Stimulated activated effector memory CD8-positive, alpha-beta T cell treated with anti-CD3 and anti-CD28 coated beads, Interleukin-12 subunit alpha, Interleukin-12 subunit beta, amount 100 ng/mL, for 72 hours (primary cell): Measurements from ENCODE around the gene CPLX3.

Experiments
- ATAC-seq: fragments of 150-1000 bp; cut with Tn5 transposase; 2 replicates; pipeline ENCODE4 v1.10.0; 2021
- DNase-seq, 2 donors: peaks; one replicate each; pipeline ENCODE4 v3.0.0; 2021 to 2022; ENCODE audit warnings: low spot score in 2 of 2
- H3K27ac Mint-ChIP-seq: one replicate; pipeline ENCODE4 v1.8.0; 2022; ENCODE audit warnings: mild to moderate bottlenecking, mixed read lengths
- H3K36me3 Mint-ChIP-seq: one replicate; pipeline ENCODE4 v1.8.0; 2022; ENCODE audit warnings: mild to moderate bottlenecking, mixed read lengths
- H3K4me1 Mint-ChIP-seq: one replicate; pipeline ENCODE4 v1.8.0; 2022; ENCODE audit warnings: mixed read lengths
- H3K4me3 Mint-ChIP-seq: one replicate; pipeline ENCODE4 v1.8.0; 2022; ENCODE audit warnings: mild to moderate bottlenecking, mixed read lengths
- H3K9me3 Mint-ChIP-seq: one replicate; pipeline ENCODE4 v1.8.0; 2022; ENCODE audit warnings: mixed read lengths

Gene CPLX3

GRCh38 chr15:74808840-74809229 is 17.6 kb upstream of the CPLX3 start:
- no peaks in the 10 kb centered on the region for H3K9me3 Mint-ChIP-seq
- H3K4me3 Mint-ChIP-seq, result no peak overlapping the region
- DNase-seq, result no peak
- peaks cover 30% of the 10 kb centered on the region for H3K4me1 Mint-ChIP-seq
- ATAC-seq, result no peak
- peaks cover 59% of the 10 kb centered on the region for H3K36me3 Mint-ChIP-seq
- H3K27ac Mint-ChIP-seq, result peak overlapping the region; percentile 72

- DNase-seq (no peak), ATAC-seq (peak; percentile 24)
- Mint-ChIP-seq H3K4me3 (no peak overlapping the region), H3K27ac (peak overlapping the region; percentile 72), H3K9me3 (no peaks in the 10 kb centered on the region), H3K4me1 (peaks cover 30% of the 10 kb centered on the region), H3K36me3 (peaks cover 55% of the 10 kb centered on the region)
These were observed 17.2 kb upstream of the CPLX3 start for GRCh38 chr15:74809242-74809641.

DNA sequence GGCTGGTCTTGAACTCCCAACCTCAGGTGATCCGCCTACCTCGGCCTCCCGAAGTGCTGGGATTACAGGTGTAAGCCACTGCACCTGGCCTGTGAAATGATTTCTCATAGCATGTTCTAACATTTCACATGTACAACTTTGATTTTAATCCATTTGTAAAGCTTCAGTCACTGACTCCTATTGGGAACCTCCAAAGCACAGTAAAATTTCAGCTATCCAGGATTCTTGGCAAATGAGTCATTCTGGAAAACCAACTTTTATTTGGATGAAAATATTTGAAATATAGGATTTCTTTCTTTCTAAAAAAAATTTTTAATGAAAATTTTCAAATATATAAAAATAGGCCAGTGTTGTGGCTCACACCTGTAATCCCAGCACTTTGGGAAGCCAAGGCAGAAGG is 16.5 kb upstream of the CPLX3 start:
- Mint-ChIP-seq H3K4me1 (peaks cover 27% of the 10 kb centered on the region), H3K36me3 (peaks cover 48% of the 10 kb centered on the region), H3K4me3 (no peak overlapping the region), H3K9me3 (no peaks in the 10 kb centered on the region), H3K27ac (no peak overlapping the region)
- DNase-seq (no peak), ATAC-seq (no peak)

DNA sequence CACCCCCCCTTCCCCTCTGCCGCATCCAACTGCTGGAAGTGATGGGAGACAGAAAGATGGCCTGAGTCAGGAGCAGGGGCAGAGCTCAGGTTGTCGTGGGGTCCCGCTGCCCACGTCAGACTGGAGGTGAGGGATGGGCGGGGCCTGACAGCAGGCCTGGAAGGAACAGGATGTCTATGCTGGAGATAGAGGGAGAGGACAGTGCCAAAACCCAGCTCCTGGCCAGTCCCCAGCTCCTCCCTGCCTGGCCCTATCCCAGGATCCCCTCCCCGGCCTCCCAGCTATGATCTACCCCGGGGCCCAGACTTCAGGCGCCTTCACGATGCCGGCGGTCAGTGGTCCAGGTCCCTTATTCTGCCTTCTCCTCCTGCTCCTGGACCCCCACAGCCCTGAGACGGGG is 13.9 kb upstream of the CPLX3 start, which contains the start of gene LMAN1L:
LMAN1L (plus strand) TSS at position 303 of the 400 bp plus-strand sequence; CDS start at position 323, 20 bp downstream.
- DNase-seq, result no peak
- Mint-ChIP-seq H3K36me3 (peaks cover 24% of the 10 kb centered on the region), H3K4me1 (peaks cover 34% of the 10 kb centered on the region), H3K4me3 (no peak within 1 kb of the TSS), H3K27ac (peak within 1 kb of the TSS; percentile 52), H3K9me3 (no peaks in the 10 kb centered on the region)
- ATAC-seq, result no peak

DNA sequence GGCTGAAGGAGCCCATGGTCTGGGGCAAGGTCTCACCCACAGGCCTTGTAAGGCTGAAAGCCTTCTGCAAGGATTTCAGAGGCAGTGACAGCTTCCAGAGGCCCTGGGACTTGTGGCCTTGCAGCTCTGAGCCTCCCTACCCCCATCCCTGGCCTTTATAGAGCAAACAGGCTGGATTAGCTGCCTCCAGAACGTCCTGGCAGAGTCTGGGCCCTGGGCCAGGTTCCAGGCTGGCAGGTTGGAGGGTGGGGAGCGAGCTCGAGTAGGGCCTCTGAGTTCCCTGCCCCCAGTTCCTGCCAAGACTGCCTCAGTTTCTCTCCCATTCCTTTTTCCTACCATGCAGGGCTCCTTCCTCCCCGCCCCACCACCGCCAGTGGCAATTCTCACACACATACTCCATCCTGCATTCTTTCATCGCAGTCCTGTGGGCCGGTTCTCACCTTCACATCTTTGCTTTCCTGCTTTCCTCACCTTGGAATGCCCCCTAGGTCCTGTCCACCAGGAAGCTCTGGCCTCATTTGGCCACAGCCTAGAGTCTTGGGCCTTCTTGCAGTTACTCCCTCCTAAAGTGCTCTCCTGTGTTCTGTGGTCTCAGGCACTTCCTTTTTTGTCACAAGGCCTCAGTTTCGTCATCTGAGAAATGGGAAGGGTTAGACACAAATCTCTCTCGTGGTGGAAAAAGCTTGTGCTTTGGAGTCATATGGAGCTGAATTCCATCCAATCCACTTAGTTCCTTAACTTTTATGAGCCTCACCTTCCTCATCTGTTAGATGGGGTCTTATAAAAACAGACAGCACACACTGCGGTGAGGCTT is 11.1 kb upstream of the CPLX3 start:
- DNase-seq (no peak), ATAC-seq (no peak)
- Mint-ChIP-seq H3K4me3 (no peak overlapping the region), H3K36me3 (peaks cover 10% of the 10 kb centered on the region), H3K27ac (peak overlapping the region; percentile 59), H3K9me3 (no peaks in the 10 kb centered on the region), H3K4me1 (peaks cover 39% of the 10 kb centered on the region)

GRCh38 chr15:74815961-74816360 is 10.5 kb upstream of the CPLX3 start:
- no peak for ATAC-seq
- DNase-seq, result no peak
- Mint-ChIP-seq H3K27ac (no peak overlapping the region), H3K4me1 (peaks cover 39% of the 10 kb centered on the region), H3K9me3 (no peaks in the 10 kb centered on the region), H3K36me3 (peaks cover 10% of the 10 kb centered on the region), H3K4me3 (no peak overlapping the region)

DNA sequence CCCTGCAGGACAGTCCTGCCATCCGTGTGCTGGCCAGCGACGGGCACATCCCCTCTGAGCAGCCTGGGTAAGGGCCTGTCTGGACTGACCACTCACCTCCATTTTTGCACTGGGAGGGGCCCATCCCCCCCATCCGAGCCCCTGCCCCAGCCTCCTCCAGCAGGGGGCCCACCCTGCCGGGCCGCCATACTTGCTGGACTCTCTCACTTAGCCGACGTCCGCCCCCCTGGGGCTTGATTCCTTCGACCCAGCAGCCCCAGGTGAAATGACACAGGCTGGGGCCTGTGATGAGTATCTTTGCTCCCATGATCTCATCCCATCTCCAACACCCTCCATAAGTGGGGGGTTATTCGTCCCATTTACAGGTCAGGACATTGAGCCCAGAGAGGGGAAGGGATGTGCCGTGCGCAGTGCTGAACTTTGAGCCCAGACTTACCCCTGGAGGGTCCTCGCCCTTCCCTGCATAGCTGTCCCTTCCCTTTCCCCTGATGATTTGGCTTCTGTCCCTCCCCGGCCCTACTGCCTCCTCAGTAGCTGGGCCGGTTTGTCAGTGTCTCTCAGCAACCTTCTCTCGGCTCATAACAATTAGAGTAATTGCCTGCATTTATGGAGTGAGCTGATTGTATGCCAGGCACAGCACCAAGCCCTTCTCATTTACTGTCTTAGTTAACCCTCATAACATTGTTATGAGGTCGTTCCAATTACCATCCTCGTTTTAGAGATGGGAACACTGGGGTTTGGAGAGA is 9.6 kb upstream of the CPLX3 start:
- DNase-seq, result no peak
- H3K9me3 Mint-ChIP-seq, result no peaks in the 10 kb centered on the region
- H3K4me3 Mint-ChIP-seq, result no peak overlapping the region
- peaks cover 39% of the 10 kb centered on the region for H3K4me1 Mint-ChIP-seq
- peak overlapping the region; percentile 80 for H3K27ac Mint-ChIP-seq
- no peak for ATAC-seq
- peaks cover 10% of the 10 kb centered on the region for H3K36me3 Mint-ChIP-seq

DNA sequence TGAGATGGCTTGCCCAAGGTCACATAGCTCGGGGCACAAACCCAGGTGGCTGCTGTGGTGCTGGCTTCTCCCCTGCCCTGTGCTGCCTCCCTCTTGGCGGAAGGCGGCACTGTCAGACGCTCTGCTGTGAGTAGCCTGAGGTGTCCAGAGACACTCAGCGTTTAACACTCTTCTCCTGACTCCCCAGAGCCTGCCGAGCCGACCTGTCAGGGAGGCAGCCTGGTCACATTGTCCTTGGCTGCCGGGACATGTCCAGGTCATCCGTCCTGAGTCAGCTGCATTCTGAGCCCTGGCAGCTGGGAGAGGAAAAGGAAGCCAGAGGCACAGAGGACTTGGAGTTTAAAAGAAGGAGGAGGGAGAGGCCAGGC is 9.1 kb upstream of the CPLX3 start:
- H3K4me1 Mint-ChIP-seq, result peaks cover 39% of the 10 kb centered on the region
- no peaks in the 10 kb centered on the region for H3K9me3 Mint-ChIP-seq
- H3K4me3 Mint-ChIP-seq, result no peak overlapping the region
- ATAC-seq (no peak), DNase-seq (no peak)
- peak overlapping the region; percentile 80 for H3K27ac Mint-ChIP-seq
- peaks cover 7% of the 10 kb centered on the region for H3K36me3 Mint-ChIP-seq

- DNase-seq (no peak), ATAC-seq (no peak)
- H3K27ac Mint-ChIP-seq, result peak overlapping the region; percentile 87
- H3K4me1 Mint-ChIP-seq, result peaks cover 39% of the 10 kb centered on the region
- peaks cover 6% of the 10 kb centered on the region for H3K36me3 Mint-ChIP-seq
- no peaks in the 10 kb centered on the region for H3K9me3 Mint-ChIP-seq
- no peak overlapping the region for H3K4me3 Mint-ChIP-seq
These were observed 6.4 kb upstream of the CPLX3 start for GRCh38 chr15:74820056-74820455.

- no peak overlapping the region for H3K27ac Mint-ChIP-seq
- no peak overlapping the region for H3K4me3 Mint-ChIP-seq
- ATAC-seq (no peak), DNase-seq (no peak)
- peaks cover 6% of the 10 kb centered on the region for H3K36me3 Mint-ChIP-seq
- no peaks in the 10 kb centered on the region for H3K9me3 Mint-ChIP-seq
- peaks cover 30% of the 10 kb centered on the region for H3K4me1 Mint-ChIP-seq
These were observed 5.2 kb upstream of the CPLX3 start for GRCh38 chr15:74821091-74821789.

DNA sequence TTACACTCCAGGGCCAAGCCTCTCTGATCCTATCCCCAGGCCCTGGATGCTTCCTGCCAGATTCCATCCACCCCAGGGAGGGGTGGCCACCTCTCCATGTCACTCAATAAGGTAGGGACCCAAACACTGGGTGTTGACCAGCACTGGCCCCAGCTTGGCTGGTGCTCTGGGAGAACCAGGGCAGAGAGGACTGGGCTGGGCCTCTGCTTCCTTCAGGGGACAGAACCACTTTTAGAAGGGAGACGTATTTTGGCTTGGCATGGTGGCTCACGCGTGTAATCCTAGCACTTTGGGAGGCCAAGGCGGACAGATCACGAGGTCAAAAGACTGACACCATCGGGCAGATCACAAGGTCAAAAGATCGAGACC is 4.7 kb upstream of the CPLX3 start:
- DNase-seq (no peak), ATAC-seq (no peak)
- peaks cover 35% of the 10 kb centered on the region for H3K4me1 Mint-ChIP-seq
- H3K36me3 Mint-ChIP-seq, result peaks cover 6% of the 10 kb centered on the region
- H3K27ac Mint-ChIP-seq, result no peak overlapping the region
- no peaks in the 10 kb centered on the region for H3K9me3 Mint-ChIP-seq
- H3K4me3 Mint-ChIP-seq, result no peak overlapping the region

DNA sequence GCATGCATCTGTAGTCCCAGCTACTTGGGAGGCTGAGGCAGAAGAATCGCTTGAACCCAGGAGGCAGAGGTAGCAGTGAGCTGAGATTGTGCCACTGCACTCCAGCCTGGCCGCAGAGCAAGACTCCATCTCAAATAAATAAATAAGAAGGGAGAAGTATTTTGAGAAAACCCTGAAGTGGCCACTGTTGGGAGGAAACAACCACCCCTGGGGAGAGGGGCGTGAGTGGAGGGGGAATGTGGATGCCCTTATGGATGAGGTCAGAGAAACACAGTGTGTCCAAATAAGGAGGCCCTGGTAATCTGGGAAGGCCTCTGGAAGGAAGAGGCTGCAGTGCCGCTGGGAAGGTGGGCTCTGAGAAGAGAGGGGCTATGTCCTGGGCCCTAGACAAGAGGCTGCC is 4.2 kb upstream of the CPLX3 start:
- Mint-ChIP-seq H3K4me3 (no peak overlapping the region), H3K4me1 (peaks cover 34% of the 10 kb centered on the region), H3K36me3 (peaks cover 6% of the 10 kb centered on the region), H3K9me3 (no peaks in the 10 kb centered on the region), H3K27ac (no peak overlapping the region)
- DNase-seq, result no peak
- ATAC-seq, result no peak

- Mint-ChIP-seq H3K4me3 (no peak overlapping the region), H3K27ac (no peak overlapping the region), H3K36me3 (no peaks in the 10 kb centered on the region), H3K4me1 (peaks cover 28% of the 10 kb centered on the region), H3K9me3 (no peaks in the 10 kb centered on the region)
- no peak for ATAC-seq
- DNase-seq, result no peak
These were observed 3.1 kb upstream of the CPLX3 start for GRCh38 chr15:74823324-74823723.

GRCh38 chr15:74824976-74825375 is 1.5 kb upstream of the CPLX3 start:
- no peak for ATAC-seq
- no peak for DNase-seq
- no peaks in the 10 kb centered on the region for H3K36me3 Mint-ChIP-seq
- no peak overlapping the region for H3K27ac Mint-ChIP-seq
- no peaks in the 10 kb centered on the region for H3K9me3 Mint-ChIP-seq
- no peak overlapping the region for H3K4me3 Mint-ChIP-seq
- H3K4me1 Mint-ChIP-seq, result peaks cover 28% of the 10 kb centered on the region

- Mint-ChIP-seq H3K27ac (no peak overlapping the region), H3K9me3 (no peaks in the 10 kb centered on the region), H3K4me3 (no peak overlapping the region), H3K4me1 (peaks cover 34% of the 10 kb centered on the region), H3K36me3 (no peaks in the 10 kb centered on the region)
- no peak for ATAC-seq
- DNase-seq, result no peak
These were observed 561 bp upstream of the CPLX3 start for GRCh38 chr15:74825866-74826265.
